PC-3 (cell line): Measurements from ENCODE around the gene MYO5B. TPM values are rescaled to one million over a fixed set of nuclear protein-coding genes. Genes with fewer than 3 reads are reported as not detected.

Source experiments
- ATAC-seq: fragments of 200-7000 bp; cut with Tn5 transposase; 2 replicates; pipeline ENCODE4 v1.9.1; 2020; ENCODE audit warnings: mild to moderate bottlenecking, moderate library complexity
- BruUV-seq: library from RNA; stranded (reverse); fragments of 400-500 nt; replicated peaks from 2 replicates; lab custom pipeline; 2021; lab: Mats Ljungman, UMichigan
- CTCF ChIA-PET: fragments of 300-600 bp; sonication (Branson Sonifier 250); formaldehyde crosslinking; loops from one replicate; lab custom pipeline; 2022; ENCODE audit warnings: antibody characterized with exemption; lab: Charles Lee
- POLR2A ChIA-PET: fragments of 300-600 bp; sonication (Branson Sonifier 250); formaldehyde crosslinking; loops from one replicate; lab custom pipeline; 2022; ENCODE audit warnings: antibody characterized with exemption; ENCODE audit not compliant: unreplicated experiment; lab: Charles Lee
- DNase-seq: peaks from one replicate; pipeline ENCODE4 v3.0.0-alpha.2; 2015
- H2AFZ ChIP-seq: fragments of 300-600 bp; sonication (generic); 2 replicates; pipeline ENCODE4 v1.6.0; 2016; ENCODE audit warnings: antibody characterized with exemption, low read length
- H3F3A ChIP-seq: fragments of 300-600 bp; sonication (generic); one replicate; pipeline ENCODE4 v1.6.0; 2017; ENCODE audit warnings: antibody characterized with exemption, low read length, control low read depth, mild to moderate bottlenecking; ENCODE audit not compliant: unreplicated experiment
- H3K27ac ChIP-seq: fragments of 300-600 bp; sonication (generic); 2 replicates; pipeline ENCODE4 v1.5.1; 2016; ENCODE audit warnings: mild to moderate bottlenecking, low read length
- H3K27me3 ChIP-seq: fragments of 300-600 bp; sonication (generic); 2 replicates; pipeline ENCODE4 v1.6.1; 2016; ENCODE audit warnings: low read length, mixed read lengths
- H3K36me3 ChIP-seq: fragments of 300-600 bp; sonication (generic); 2 replicates; pipeline ENCODE4 v1.6.1; 2016; ENCODE audit warnings: low read depth, mixed run types, low read length, mixed read lengths
- H3K4me1 ChIP-seq: fragments of 300-600 bp; sonication (generic); 2 replicates; pipeline ENCODE4 v1.5.1; 2016; ENCODE audit warnings: low read length; ENCODE audit not compliant: insufficient read depth
- H3K4me2 ChIP-seq: fragments of 300-600 bp; sonication (generic); 2 replicates; pipeline ENCODE4 v1.6.0; 2016; ENCODE audit warnings: low read length
- H3K4me3 ChIP-seq: fragments of 300-600 bp; sonication (generic); 2 replicates; pipeline ENCODE4 v1.5.1; 2016; ENCODE audit warnings: mild to moderate bottlenecking, low read length, mixed read lengths
- H3K79me2 ChIP-seq: fragments of 300-600 bp; sonication (generic); 2 replicates; pipeline ENCODE4 v1.6.1; 2017; ENCODE audit warnings: low read length, mixed read lengths
- H3K9ac ChIP-seq: fragments of 300-600 bp; sonication (generic); 2 replicates; pipeline ENCODE4 v1.6.0; 2016; ENCODE audit warnings: mild to moderate bottlenecking, low read length
- H3K9me2 ChIP-seq: fragments of 300-600 bp; sonication (generic); replicated peaks from 2 replicates; pipeline ENCODE4 v1.6.1; 2016; ENCODE audit warnings: mixed run types, low read length, mixed read lengths
- H3K9me3 ChIP-seq: fragments of 300-600 bp; sonication (generic); 2 replicates; pipeline ENCODE4 v1.6.1; 2016; ENCODE audit warnings: low read length, mixed read lengths
- H4K20me1 ChIP-seq: fragments of 300-600 bp; sonication (generic); 2 replicates; pipeline ENCODE4 v1.6.1; 2016; ENCODE audit warnings: low read length, mixed read lengths
- CTCF ChIP-seq: fragments of 300-600 bp; sonication (generic); conservative IDR thresholded peaks from 2 replicates; pipeline ENCODE4 v1.5.1; 2017; ENCODE audit warnings: antibody characterized with exemption, low read depth, mild to moderate bottlenecking, low read length
- EZH2 ChIP-seq: fragments of 300-600 bp; sonication (generic); IDR thresholded peaks from one replicate; pipeline ENCODE4 v1.6.1; 2017; ENCODE audit warnings: antibody characterized with exemption, mild to moderate bottlenecking, low read length; ENCODE audit not compliant: unreplicated experiment
- EZH2phosphoT487 ChIP-seq: fragments of 300-600 bp; sonication (generic); IDR thresholded peaks from 2 replicates; pipeline ENCODE4 v1.6.1; 2018; ENCODE audit warnings: mild to moderate bottlenecking, antibody characterized with exemption, low read length, borderline replicate concordance
- intact Hi-C: fragments of 100-400 bp; cut with micrococcal nuclease; formaldehyde crosslinking; loops from 2 replicates; pipeline ENCODE4 v1.9.0; 2023
- total RNA-seq: library from RNA; depleted of rRNA; stranded (reverse); fragments of >200 nt; gene quantifications from 2 replicates; pipeline ENCODE4 v1.2.3, GENCODE V29; 2014

The MYO5B gene
- total RNA-seq, 1 experiment from 2014 or later: 10.7 TPM

- TF ChIP-seq EZH2phosphoT487: no peak
- no peak for TF ChIP-seq CTCF
- TF ChIP-seq EZH2: no peak
- ATAC-seq (no peak), DNase-seq (no peak)
- ChIA-PET POLR2A (no interaction called here), CTCF (no interaction called here)
- H2AFZ ChIP-seq: no peak overlapping the region
- H3K27me3 ChIP-seq: no peaks in the 10 kb centered on the region
- H3K9me3 ChIP-seq: no peaks in the 10 kb centered on the region
- no peaks in the 10 kb centered on the region for H4K20me1 ChIP-seq
- H3F3A ChIP-seq: no peaks in the 10 kb centered on the region
- H3K79me2 ChIP-seq: 0 out of 2 replicates have a peak, but pooled peaks cover 14% of the 10 kb centered on the region
- no peak overlapping the region for H3K9ac ChIP-seq
- no peak overlapping the region for H3K4me2 ChIP-seq
- H3K4me3 ChIP-seq: no peak overlapping the region
- intact Hi-C loops: no loop called here
- H3K27ac ChIP-seq: no peak overlapping the region
- no TSS peak for BruUV-seq
- peaks cover 12% of the 10 kb centered on the region; the same call in 1 of the 2 replicates for H3K4me1 ChIP-seq
- H3K9me2 ChIP-seq: no peaks in the 10 kb centered on the region
- no peaks in the 10 kb centered on the region for H3K36me3 ChIP-seq
These were observed 15.5 kb downstream of the MYO5B start for GRCh38 chr18:50179465-50179864.

GRCh38 chr18:50177294-50177992 is 17.5 kb downstream of the MYO5B start:
- no peak for ATAC-seq
- TF ChIP-seq CTCF: no peak
- TF ChIP-seq EZH2: no peak
- no peak for TF ChIP-seq EZH2phosphoT487
- Histone ChIP-seq H3K4me3 (no peak overlapping the region), H3K4me2 (no peak overlapping the region), H3K27ac (no peak overlapping the region), H4K20me1 (no peaks in the 10 kb centered on the region), H3K4me1 (0 out of 2 replicates have a peak, but pooled peaks cover under 1% of the 10 kb centered on the region), H3K9me3 (no peaks in the 10 kb centered on the region), H3K79me2 (0 out of 2 replicates have a peak, but pooled peaks cover 10% of the 10 kb centered on the region), H3K9ac (no peak overlapping the region), H3K9me2 (no peaks in the 10 kb centered on the region), H3K36me3 (no peaks in the 10 kb centered on the region), H2AFZ (no peak overlapping the region), H3F3A (no peaks in the 10 kb centered on the region), H3K27me3 (no peaks in the 10 kb centered on the region)
- BruUV-seq: no TSS peak
- CTCF ChIA-PET: no interaction called here
- intact Hi-C loops: no loop called here
- DNase-seq: no peak
- POLR2A ChIA-PET: interaction anchor here (0.7 kb wide), 1 partner anchor 11 kb away, joined by 3 read pairs; no protein-coding TSS in a partner anchor

GRCh38 chr18:50172367-50172766 is 22.6 kb downstream of the MYO5B start:
- H3K36me3 ChIP-seq: no peaks in the 10 kb centered on the region
- BruUV-seq: no TSS peak
- DNase-seq: no peak
- H3K4me3 ChIP-seq: no peak overlapping the region
- no peaks in the 10 kb centered on the region for H3K9me3 ChIP-seq
- H3F3A ChIP-seq: no peaks in the 10 kb centered on the region
- ATAC-seq: no peak
- ChIA-PET CTCF (interaction anchor here (0.7 kb wide), 1 partner anchor 11 kb away, joined by 5 read pairs; no protein-coding TSS in a partner anchor), POLR2A (no interaction called here)
- H3K4me2 ChIP-seq: no peak overlapping the region
- TF ChIP-seq EZH2phosphoT487: no peak
- no peak for TF ChIP-seq EZH2
- TF ChIP-seq CTCF: no peak
- no peak overlapping the region for H3K27ac ChIP-seq
- no peaks in the 10 kb centered on the region for H3K79me2 ChIP-seq
- H2AFZ ChIP-seq: no peak overlapping the region
- H3K4me1 ChIP-seq: no peaks in the 10 kb centered on the region
- H3K9ac ChIP-seq: no peak overlapping the region
- H4K20me1 ChIP-seq: no peaks in the 10 kb centered on the region
- no peaks in the 10 kb centered on the region for H3K9me2 ChIP-seq
- intact Hi-C loops: no loop called here
- H3K27me3 ChIP-seq: no peaks in the 10 kb centered on the region
